ENCODE data around the gene DLG2.

DNA sequence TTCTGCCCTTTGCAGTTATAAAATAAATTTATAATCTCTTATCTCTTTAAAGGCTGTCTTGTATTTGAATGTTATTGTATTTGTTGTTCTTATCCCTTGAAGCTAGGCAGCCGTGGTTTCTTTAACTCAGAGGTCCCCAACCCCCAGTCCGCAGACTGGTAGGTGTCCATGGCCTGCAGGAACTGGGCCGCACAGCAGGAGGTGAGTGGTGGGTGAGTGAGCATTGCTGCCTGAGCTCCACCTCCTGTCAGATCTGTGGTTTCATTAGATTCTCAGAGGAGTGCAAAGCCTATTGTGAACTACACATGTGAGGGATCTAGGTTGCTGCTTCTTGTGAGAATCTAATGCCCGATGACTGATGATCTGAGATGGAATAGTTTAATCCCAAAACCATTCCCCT is 1961.0 kb downstream of the DLG2 start:
- no peak for TF ChIP-seq POLR2A (IDR thresholded peaks at IDR 0.05)
- TF ChIP-seq, protein P1, sequence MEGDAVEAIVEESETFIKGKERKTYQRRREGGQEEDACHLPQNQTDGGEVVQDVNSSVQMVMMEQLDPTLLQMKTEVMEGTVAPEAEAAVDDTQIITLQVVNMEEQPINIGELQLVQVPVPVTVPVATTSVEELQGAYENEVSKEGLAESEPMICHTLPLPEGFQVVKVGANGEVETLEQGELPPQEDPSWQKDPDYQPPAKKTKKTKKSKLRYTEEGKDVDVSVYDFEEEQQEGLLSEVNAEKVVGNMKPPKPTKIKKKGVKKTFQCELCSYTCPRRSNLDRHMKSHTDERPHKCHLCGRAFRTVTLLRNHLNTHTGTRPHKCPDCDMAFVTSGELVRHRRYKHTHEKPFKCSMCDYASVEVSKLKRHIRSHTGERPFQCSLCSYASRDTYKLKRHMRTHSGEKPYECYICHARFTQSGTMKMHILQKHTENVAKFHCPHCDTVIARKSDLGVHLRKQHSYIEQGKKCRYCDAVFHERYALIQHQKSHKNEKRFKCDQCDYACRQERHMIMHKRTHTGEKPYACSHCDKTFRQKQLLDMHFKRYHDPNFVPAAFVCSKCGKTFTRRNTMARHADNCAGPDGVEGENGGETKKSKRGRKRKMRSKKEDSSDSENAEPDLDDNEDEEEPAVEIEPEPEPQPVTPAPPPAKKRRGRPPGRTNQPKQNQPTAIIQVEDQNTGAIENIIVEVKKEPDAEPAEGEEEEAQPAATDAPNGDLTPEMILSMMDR (IDR thresholded peaks at IDR 0.05): no peak

Measured in tibial nerve (tissue), 3 donors.